Psoas muscle (tissue), 8 donors: ENCODE data around the gene CYP2U1. TPM values are rescaled to one million over a fixed set of nuclear protein-coding genes. Genes with fewer than 3 reads are reported as not detected.

Experiments
- ATAC-seq, 4 donors: fragments of 200-7000 bp; cut with Tn5 transposase; one replicate each; pipeline ENCODE4 v1.9.1; 2020; ENCODE audit warnings: moderate library complexity in 3 of 4, mild to moderate bottlenecking in 2 of 4
- DNase-seq, 2 donors: peaks; one replicate each; pipeline ENCODE4 v3.0.0-alpha.2; 2020
- H3K27ac ChIP-seq: fragments of 200-600 bp; one replicate; pipeline ENCODE4 v1.8.0; 2022
- H3K27me3 ChIP-seq, 3 donors: fragments of 200-600 bp in 1 of 3; one replicate each; pipeline versions ENCODE4 v1.6.1 to v1.8.0; 2013 to 2022; ENCODE audit warnings: low read length in 2 of 3, mild to moderate bottlenecking in 2 of 3, moderate library complexity in 1 of 3; ENCODE audit not compliant: insufficient read depth in 3 of 3
- H3K36me3 ChIP-seq, 2 donors: fragments of 200-600 bp in 1 of 2; one replicate each; pipeline versions ENCODE4 v1.6.1 to v1.8.0; 2013 to 2022; ENCODE audit warnings: low read depth in 1 of 2, mild to moderate bottlenecking in 1 of 2, moderate library complexity in 1 of 2; ENCODE audit not compliant: insufficient read depth in 1 of 2
- H3K4me1 ChIP-seq: fragments of 200-600 bp; one replicate; pipeline ENCODE4 v1.8.0; 2022
- H3K4me3 ChIP-seq: fragments of 200-600 bp; one replicate; pipeline ENCODE4 v1.8.0; 2022; ENCODE audit warnings: mild to moderate bottlenecking
- H3K9me3 ChIP-seq: fragments of 200-600 bp; one replicate; pipeline ENCODE4 v1.8.0; 2022
- CTCF ChIP-seq: fragments of 200-600 bp; IDR thresholded peaks from one replicate; pipeline ENCODE4 v1.8.0; 2022; ENCODE audit warnings: antibody characterized with exemption
- WGBS, 3 donors: extraction: QIAGEN DNeasy Blood & Tissue Kit; methylation state at CpG; one replicate each; pipeline versions ENCODE4 v1.1.6 to v1.1.7; 2013; 5-methylcytosine and 5-hydroxymethylcytosine counted together
- intact Hi-C, 2 donors: fragments of 100-400 bp; cut with DNase I; formaldehyde crosslinking; loops; one replicate each; pipeline versions ENCODE4 v1.11.0 to v1.14.2; 2022
- long read RNA-seq, 2 donors: library from polyadenylated mRNA; unstranded; transcript quantifications; one replicate each; pipeline ENCODE4 v2.0.0, GENCODE V29; 2021
- polyA plus RNA-seq, 3 donors: library from polyadenylated mRNA; stranded (reverse); fragments of 200-250 nt; gene quantifications; one replicate each; pipeline ENCODE4 v1.2.3, GENCODE V29; 2013
- total RNA-seq, 4 donors: library from RNA; stranded (reverse); fragmentation: NEBNext Ultra II Directional in 2 of 4; extraction: Animal tissue kit (Norgen Biotek cat#: 25700) in 2 of 4; gene quantifications; one replicate each; pipeline versions ENCODE4 v1.2.1 to v1.2.4, GENCODE V29; 2021 to 2023
- donor health status: healthy with polysubstance abuse.
- donor health status: DM: no; HTN: no; CAD: no; lungs with moderate emphysema.
- donor health status: Bipolar disorder and iron deficiency.
- donor health status: healthy.
- donor health status: DM: yes; HTN: yes; CAD: no.
- donor health status: DM: no; HTN: no; CAD: no.
- donor health status: DM: no; HTN: no; CAD: no.
- donor health status: DM: yes; HTN: yes; CAD: no.

Gene CYP2U1
- 1 to 10 TPM; 2.4 to 4.5 (median 3.9) TPM for total RNA-seq
- polyA plus RNA-seq: 1 to 10 TPM in 2 of 3 donors, under 1 TPM in 1; 0.95 to 3.7 (median 1.9) TPM
- long read RNA-seq, donor 1, full-length matches to known transcripts: 2 of 2 reads
- long read RNA-seq, donor 1, partial matches to known transcripts: 0 of 2 reads
- long read RNA-seq, donor 1, other reads (novel, unspliced or antisense): 0 of 2 reads
- long read RNA-seq, donor 2, full-length matches to known transcripts: 6 of 13 reads
- long read RNA-seq, donor 2, partial matches to known transcripts: 0 of 13 reads
- long read RNA-seq, donor 2, other reads (novel, unspliced or antisense): 7 of 13 reads

- Histone ChIP-seq H3K4me1 (peaks cover 34% of the 10 kb centered on the region), H3K9me3 (no peaks in the 10 kb centered on the region), H3K36me3 (no peaks in the 10 kb centered on the region), H3K27me3 (no peaks in the 10 kb centered on the region), H3K4me3 (peak within 1 kb of the TSS; percentile 92), H3K27ac (peak within 1 kb of the TSS; percentile 82)
- peak; percentile 29 for TF ChIP-seq CTCF
- 1 to 4% (median 2%) methylated on average over 50 to 78 of the region's 78 CpGs for WGBS, 3 donors
- peak; percentile 97 to 98 (median 98) for ATAC-seq
- intact Hi-C loops: loop anchor here in 1 of 2 donors (2.0 kb wide), 1 partner anchor 58 kb away; the partner anchor contains the start of gene HADH
- DNase-seq: peak; percentile 91 to 93
These were observed at the start of gene CYP2U1 for GRCh38 chr4:107930821-107931774. Gene CYP2U1, plus strand, starts transcription at chr4:107931549. Its CDS starts 95 bp downstream, at chr4:107931644.

- intact Hi-C loops: no loop called here
- Histone ChIP-seq H3K4me3 (no peak overlapping the region), H3K36me3 (no peaks in the 10 kb centered on the region), H3K9me3 (peaks cover 4% of the 10 kb centered on the region), H3K4me1 (no peaks in the 10 kb centered on the region), H3K27me3 (no peaks in the 10 kb centered on the region), H3K27ac (no peak overlapping the region)
- DNase-seq (no peak), ATAC-seq (no peak)
- TF ChIP-seq CTCF: no peak
These were observed 45.5 kb upstream of the CYP2U1 start for GRCh38 chr4:107885865-107886264.

DNA sequence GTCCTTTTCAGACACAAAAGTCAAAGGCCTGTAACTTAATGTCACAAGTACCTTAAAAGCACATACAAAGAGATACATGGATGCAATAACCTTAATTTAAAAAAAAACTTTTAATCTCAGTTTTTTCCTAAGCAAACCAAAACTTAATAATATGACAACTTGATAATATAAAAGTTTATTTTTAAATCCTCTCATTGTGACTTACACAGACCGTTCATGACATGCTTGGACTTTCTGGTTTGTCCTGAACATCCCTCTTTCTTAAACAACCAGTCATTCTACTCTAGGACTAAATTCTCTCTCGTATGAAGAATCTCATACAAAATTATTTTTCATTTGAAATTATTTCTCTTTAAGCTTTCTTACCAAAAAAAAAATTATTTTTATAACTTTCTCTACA, 43.1 kb upstream of the CYP2U1 start:
- Histone ChIP-seq H3K27me3 (no peaks in the 10 kb centered on the region), H3K36me3 (no peaks in the 10 kb centered on the region), H3K4me1 (no peaks in the 10 kb centered on the region), H3K4me3 (no peak overlapping the region), H3K27ac (no peak overlapping the region), H3K9me3 (peaks cover 4% of the 10 kb centered on the region)
- intact Hi-C loops: no loop called here
- no peak for TF ChIP-seq CTCF
- ATAC-seq (no peak), DNase-seq (no peak)
- 43 to 59% (median 48%) methylated on average over 2 of the region's 2 CpGs for WGBS, 3 donors

- no peak for ATAC-seq
- DNase-seq: no peak
- Histone ChIP-seq H3K9me3 (peaks cover 4% of the 10 kb centered on the region), H3K27ac (no peak overlapping the region), H3K27me3 (no peaks in the 10 kb centered on the region), H3K4me1 (no peaks in the 10 kb centered on the region), H3K36me3 (no peaks in the 10 kb centered on the region), H3K4me3 (no peak overlapping the region)
- 94 to 96% (median 95%) methylated on average over 2 of the region's 2 CpGs for WGBS, 3 donors
- TF ChIP-seq CTCF: no peak
- intact Hi-C loops: loop anchor here in 1 of 2 donors (10.0 kb wide), 1 partner anchor 66 kb away; the partner anchor contains the start of gene SGMS2
These were observed 40.6 kb upstream of the CYP2U1 start for GRCh38 chr4:107890779-107891178.
